Erythroblast (primary cell): ENCODE measurements around the gene SPATS2.
A peak's percentile ranks its signal among the peaks of the same experiment; 100 is the strongest.

ENCODE experiments used
- DNase-seq, 2 experiments: peaks; one replicate each; lab custom pipeline; 2025; lab: John Stamatoyannopoulos, UW
- GATA1 ChIP-seq: IDR thresholded peaks from 2 replicates; pipeline ENCODE4 v1.6.1; 2011; ENCODE audit warnings: low read depth, mild to moderate bottlenecking, control low read depth, low read length, moderate library complexity
- POLR2A ChIP-seq: IDR thresholded peaks from 2 replicates; pipeline ENCODE4 v1.6.1; 2011; ENCODE audit warnings: mild to moderate bottlenecking, low read length

Gene SPATS2

DNA sequence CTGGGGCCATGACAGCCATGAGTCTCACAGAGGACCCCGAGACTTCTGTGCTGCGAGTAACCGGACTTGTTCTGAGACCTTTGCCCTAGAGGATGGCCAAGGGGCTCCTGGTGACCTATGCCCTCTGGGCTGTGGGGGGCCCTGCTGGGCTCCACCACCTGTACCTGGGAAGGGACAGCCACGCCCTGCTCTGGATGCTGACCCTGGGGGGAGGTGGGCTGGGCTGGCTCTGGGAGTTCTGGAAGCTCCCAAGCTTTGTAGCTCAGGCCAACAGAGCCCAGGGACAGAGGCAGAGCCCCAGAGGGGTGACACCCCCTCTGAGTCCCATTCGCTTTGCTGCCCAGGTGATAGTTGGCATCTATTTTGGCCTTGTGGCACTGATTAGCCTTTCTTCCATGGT is 18.5 kb upstream of the SPATS2 start:
- TF ChIP-seq GATA1 (no peak), POLR2A (no peak)
- DNase-seq, result no peak

DNA sequence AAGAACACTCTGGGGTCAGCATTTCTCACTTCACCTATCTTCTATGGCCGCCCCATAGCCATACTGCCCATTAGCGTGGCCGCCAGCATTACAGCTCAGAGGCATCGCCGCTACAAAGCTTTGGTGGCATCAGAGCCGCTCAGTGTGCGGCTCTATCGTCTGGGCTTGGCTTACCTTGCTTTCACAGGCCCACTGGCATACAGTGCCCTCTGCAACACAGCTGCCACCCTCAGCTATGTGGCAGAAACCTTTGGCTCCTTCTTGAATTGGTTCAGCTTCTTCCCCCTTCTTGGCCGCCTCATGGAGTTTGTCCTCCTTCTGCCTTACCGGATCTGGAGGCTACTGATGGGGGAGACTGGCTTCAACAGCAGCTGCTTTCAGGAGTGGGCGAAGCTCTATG is 18.0 kb upstream of the SPATS2 start:
- no peak for DNase-seq
- TF ChIP-seq POLR2A, result no peak
- no peak for TF ChIP-seq GATA1

DNA sequence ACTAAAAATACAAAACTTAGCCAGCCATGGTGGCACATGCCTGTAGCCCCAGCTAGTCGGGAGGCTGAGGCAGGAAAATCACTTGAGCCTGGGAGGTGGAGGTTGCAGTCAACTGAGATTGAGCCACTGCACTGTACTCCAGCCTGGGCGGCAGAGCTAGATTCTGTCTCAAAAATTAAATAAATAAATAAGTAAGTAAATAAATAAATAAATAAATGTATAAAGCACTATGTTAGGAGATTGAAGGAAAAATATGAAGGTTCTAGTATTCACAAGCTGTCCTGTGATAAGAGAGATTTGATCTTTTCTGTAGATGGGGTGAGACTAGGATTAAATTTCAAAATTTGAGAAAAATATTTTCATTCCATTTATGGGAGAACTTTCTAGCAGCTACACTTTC is 14.9 kb upstream of the SPATS2 start:
- DNase-seq, result no peak
- TF ChIP-seq POLR2A, result no peak
- no peak for TF ChIP-seq GATA1

DNA sequence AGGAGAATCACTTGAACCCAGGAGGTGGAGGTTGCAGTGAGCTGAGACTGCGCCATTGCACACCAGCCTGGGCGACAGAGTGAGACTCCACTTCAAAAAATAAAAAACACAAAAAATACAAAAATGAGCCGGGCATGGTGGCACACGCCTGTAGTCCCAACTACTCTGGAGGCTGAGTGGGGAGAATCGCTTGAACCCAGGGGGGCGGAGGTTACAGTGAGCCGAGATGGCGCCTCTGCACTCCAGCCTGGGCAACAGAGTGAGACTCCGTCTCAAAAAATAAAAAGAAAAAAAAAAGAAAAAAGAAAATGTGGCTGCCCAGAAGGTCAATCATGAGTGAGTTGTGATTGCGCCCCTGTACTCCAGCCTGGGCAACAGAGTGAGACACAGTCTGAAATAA is 11.3 kb upstream of the SPATS2 start:
- TF ChIP-seq POLR2A, result no peak

DNA sequence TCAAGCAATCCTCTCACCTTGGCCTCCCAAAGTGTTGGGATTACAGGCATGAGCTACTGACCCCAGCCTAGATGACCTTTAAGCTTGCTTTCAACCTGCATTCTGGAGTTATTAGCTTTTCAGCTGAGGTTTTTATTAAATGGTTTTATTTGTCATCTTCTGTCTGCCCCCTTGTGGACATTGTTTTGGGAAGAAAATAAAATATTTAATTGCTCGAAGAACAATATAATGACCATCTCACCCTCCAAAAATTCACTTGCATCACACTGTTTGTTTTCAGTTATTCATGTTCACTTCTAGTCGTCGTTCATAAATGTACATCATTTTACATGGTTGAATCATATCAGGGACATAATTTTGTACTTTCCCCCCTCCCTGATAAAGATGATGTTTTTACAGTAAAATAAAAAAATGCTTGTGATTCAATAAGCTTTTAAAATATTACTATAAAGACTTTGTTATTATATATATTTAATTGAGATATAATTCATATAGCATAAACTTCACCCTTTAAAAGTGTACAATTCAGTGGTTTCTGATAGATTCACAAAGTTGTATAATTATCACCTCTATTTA is 10.1 kb upstream of the SPATS2 start:
- DNase-seq, result peak; percentile 42 to 57

More for the DNA sequence above, 11.3 kb upstream of the SPATS2 start:
- DNase-seq, result no peak

DNA sequence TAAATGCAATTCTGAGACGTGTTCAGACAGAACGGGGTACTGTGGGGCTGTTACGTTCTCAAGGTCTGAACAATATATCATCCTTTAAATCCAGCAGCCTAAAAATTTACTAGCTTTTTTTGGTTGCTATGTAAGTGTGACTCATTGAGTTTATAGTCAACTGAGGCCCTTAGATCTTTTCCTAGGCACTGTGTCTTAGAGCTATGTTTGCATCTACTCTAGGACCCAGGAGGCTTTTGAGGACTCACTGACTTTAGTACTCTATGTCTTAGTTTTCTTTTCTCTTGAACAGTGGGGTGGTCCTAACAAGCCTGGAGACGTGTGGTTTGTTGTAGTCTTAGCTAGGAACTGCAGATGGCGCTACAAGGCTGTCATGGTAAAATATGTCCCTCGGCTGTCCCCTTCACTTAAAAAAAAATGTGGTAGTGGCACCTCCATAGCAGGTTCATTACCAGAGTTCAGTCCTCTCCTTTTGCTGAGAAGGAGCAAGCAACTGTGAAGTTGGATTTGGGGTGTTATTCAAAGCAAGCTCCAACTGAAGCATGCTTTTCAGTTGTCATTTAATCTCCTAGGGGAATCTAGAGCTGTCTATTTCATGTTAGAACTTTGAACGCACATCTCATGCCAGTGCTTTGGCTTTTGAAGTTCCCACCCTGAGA is 8.7 kb upstream of the SPATS2 start:
- peak; percentile 78 to 87 for DNase-seq
- TF ChIP-seq POLR2A (no peak), GATA1 (no peak)

More for the DNA sequence above, 10.1 kb upstream of the SPATS2 start:
- TF ChIP-seq GATA1 (no peak), POLR2A (no peak)

DNA sequence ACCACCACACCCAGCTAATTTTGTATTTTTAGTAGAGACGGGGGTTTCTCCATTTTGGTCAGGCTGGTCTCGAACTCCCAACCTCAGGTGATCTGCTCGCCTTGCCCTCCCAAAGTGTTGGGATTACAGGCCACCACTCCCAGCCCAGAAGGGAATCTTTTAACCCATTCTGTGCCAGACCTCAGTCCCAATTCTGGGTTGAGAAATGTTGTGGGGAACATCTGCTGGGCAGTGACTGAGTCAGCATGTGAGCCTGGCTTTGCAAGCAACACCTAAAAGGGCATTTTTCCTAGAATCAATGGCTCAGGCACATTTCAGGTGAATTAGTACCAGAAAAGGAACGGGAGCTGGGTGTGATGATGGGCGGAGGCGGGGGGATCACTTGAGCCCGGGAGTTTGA is 7.6 kb upstream of the SPATS2 start:
- DNase-seq, result no peak
- TF ChIP-seq GATA1 (no peak), POLR2A (no peak)

DNA sequence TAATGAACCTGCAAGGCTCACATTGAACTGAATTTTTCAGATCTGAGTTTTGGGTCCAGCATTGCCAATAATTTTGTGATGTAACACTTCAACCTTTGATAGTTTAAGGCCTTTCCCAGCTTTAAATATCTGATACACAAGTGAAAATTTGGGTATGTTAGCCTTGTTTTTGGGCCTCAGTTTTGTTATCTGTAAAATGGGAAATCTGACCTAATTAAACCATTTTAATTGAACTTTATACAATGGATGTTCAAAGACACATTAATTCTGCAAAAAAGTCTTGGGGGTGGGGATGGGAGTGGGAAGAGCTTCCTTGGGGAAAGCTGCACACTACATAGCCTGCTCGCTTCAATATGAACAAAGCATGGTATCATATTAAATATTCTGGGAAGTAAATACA is 5.2 kb upstream of the SPATS2 start:
- DNase-seq, result no peak
- TF ChIP-seq GATA1 (no peak), POLR2A (no peak)

DNA sequence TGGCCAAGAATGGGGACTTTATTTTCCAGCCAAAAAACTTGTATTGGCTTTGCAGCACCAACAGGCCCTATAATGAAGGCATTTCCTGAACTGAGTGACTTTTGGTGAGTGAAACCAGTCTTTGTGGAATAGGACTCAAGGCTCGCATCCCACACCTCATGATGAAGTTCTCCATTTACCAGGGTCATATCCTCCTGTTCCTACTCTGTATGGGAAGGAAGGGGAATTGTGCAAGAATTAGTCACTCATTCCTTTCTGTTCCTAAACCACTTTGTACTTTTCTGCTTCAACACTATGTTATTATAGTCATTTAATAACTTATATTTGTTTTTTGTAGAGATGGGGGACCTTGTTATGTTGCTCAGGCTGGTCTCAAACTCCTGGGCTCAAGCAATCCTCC is 2.3 kb upstream of the SPATS2 start:
- TF ChIP-seq POLR2A, result no peak
- TF ChIP-seq GATA1, result no peak
- DNase-seq, result no peak

DNA sequence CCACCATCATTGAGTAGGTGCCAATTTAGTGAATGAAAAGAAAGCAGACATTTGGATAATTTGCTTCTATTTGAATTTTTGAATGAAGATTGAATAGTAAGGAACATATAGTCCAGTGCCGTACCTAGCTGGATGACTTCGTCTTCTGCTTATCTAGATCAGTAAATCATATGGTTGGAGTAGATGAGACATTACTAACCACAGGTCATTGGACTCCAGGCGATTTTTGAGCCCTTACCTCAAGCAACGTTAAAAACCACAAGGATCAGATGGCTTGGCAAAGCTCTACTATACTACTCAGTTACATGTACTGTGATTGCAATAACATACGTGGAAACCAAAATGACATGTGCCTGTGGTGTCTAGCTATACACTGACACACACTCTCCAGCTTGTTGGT is 1.7 kb upstream of the SPATS2 start:
- DNase-seq, result peak; percentile 47 to 65
- no peak for TF ChIP-seq POLR2A
- TF ChIP-seq GATA1, result no peak

DNA sequence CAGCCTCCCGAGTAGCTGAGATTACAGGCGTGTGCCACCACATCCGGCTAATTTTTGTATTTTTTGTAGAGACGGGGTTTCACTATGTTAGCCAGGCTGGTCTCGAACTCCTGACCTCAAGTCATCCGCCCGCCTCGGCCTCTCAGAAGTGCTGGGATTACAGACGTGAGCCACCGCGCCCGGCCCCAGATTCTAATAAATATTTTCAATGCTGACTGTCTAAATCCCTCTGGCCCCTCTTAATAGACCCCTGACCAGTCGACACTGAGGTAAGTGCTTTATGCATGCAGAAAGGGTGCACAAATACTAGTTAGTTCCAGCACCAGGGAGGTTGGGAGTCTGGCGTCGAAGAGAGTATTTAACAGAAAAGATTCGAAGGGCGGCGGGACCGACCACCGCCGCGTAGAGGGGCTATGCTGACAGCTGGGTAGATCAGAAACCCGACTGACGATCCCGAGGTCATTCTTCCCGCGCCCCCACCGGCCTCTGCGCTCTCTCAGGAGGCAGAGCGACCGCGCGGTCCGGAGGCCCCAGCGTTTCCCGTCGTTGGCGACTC is 1.1 kb upstream of the SPATS2 start:
- peak in 1 of 2 experiments; percentile 79 for DNase-seq
- TF ChIP-seq POLR2A (no peak), GATA1 (no peak)

DNA sequence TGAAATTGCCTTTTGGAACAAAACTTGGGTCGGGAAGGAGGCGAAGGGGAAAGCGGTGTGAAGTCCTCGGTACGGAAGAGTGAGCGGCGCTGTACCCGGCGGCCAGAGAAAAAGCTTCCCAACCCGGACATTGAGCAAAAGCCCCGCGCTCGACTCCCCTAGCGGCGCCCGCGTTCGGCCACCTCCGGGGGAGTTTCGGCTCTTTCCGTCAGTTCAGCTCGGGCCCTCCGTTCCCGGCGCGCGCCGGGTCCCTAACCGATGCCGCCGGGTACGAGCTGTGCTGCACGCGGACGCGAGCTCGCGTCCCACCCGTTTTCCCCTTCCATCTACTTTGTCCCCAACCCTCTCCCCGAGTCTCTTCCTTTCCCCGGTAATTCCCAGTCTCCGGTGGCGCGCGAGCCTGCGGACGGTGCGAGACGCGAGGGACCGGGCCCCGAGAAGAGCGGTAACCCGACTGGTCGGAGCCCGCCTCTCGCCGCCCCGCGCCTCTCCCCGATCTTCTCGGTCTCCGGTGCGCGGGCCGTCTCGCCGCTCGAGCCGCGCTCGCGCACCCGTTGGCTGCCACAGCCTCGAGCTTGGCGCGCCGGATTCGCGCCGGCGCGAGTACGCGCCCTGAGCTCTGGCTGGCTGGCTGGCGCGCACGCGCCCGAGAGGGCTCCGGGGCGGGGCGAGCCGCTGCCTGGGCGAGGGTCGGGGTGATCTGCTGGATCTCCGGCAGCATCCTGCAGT is 446 bp upstream of the SPATS2 start:
- no peak for TF ChIP-seq GATA1
- peak; percentile 89 for TF ChIP-seq POLR2A
- peak; percentile 90 for DNase-seq

DNA sequence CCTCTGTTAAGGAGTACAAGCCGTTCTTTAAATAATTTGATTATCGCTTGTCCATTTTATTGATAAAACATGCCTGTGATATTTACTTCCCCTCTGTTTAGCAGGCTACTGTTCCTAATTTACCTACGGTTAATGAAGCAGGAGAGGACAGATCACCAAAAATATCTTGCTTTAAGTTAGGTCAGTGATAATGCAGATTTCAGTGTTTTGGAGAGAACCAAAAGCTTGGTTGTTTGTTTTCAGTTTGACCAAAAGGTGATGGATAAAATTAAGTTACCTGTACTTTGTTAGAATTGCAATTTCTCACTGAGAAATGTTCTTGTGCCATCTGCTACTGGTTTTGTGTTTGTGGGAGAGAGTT is 958 bp downstream of the SPATS2 start:
- TF ChIP-seq POLR2A, result no peak
- TF ChIP-seq GATA1, result no peak
- DNase-seq, result peak in 1 of 2 experiments; percentile 31

DNA sequence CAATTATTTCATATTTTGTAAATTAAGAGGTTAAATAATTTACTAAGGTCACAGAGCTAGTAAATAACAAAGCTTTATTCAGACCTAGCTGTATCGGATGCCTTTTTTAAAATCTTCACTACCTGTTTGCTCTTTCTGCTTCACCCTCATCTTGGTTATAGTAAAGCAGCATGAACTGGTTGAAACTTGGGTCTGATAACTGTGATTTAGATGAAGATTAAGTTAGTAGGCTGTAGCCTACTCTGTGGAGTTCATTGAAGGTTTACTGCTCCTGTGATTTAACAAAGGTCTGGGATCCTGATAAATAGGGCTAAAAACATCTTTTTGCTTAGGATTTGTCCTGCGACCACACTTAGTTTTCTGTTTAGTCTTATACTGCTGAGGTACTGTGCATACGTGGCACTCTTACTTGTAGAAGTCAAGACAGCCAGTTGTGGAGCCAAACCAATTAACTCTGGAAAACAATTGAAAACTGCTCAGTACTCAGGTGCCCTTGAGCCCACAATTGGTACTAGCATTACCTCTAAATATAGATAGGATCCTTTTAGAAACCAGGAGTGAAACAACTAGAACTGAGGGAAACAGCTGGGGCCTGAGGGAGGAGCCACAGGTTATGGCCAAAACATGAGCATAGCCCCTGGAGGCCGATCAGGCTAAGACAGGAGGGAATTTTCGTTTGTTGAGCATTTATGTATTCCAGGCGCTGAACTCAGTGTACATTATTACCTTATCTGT is 2.3 kb downstream of the SPATS2 start:
- TF ChIP-seq POLR2A (no peak), GATA1 (no peak)
- DNase-seq, result peak; percentile 32 to 43
